Fibroblast of the aortic adventitia (primary cell): Measurements from ENCODE around the gene IGSF9. TPM values are rescaled to one million over a fixed set of nuclear protein-coding genes. Genes with fewer than 3 reads are reported as not detected.

Source experiments
- DNase-seq: peaks from one replicate; pipeline ENCODE4 v3.0.0-alpha.2; 2010; ENCODE audit warnings: low read depth
- H3K4me3 ChIP-seq: 2 replicates; pipeline ENCODE4 v1.5.1; 2011; ENCODE audit warnings: low read depth, mild to moderate bottlenecking, control low read depth, low read length, moderate library complexity
- CTCF ChIP-seq: IDR thresholded peaks from 2 replicates; pipeline ENCODE4 v1.5.1; 2011; ENCODE audit warnings: mild to moderate bottlenecking, low read length, control low read depth, inconsistent platforms; ENCODE audit not compliant: insufficient read depth
- total RNA-seq: library from RNA; depleted of rRNA; stranded (reverse); fragments of >200 nt; gene quantifications from 2 replicates; pipeline ENCODE4 v1.2.3, GENCODE V29; 2012; ENCODE audit warnings: low replicate concordance

Gene IGSF9
- total RNA-seq, 1 donor = not detected

- DNase-seq = no peak
- no peak overlapping the region for H3K4me3 ChIP-seq
- TF ChIP-seq CTCF = no peak
Measured at GRCh38 chr1:159974350-159974965, 29.0 kb upstream of the IGSF9 start.

GRCh38 chr1:159973350-159973940 is 28.0 kb upstream of the IGSF9 start:
- no peak overlapping the region for H3K4me3 ChIP-seq
- no peak for TF ChIP-seq CTCF
- no peak for DNase-seq

GRCh38 chr1:159972443-159973205 is 27.2 kb upstream of the IGSF9 start:
- no peak overlapping the region for H3K4me3 ChIP-seq

GRCh38 chr1:159970932-159971342 is 25.5 kb upstream of the IGSF9 start:
- TF ChIP-seq CTCF = no peak
- no peak for DNase-seq
- no peak overlapping the region for H3K4me3 ChIP-seq

More at GRCh38 chr1:159972443-159973205, 27.2 kb upstream of the IGSF9 start:
- DNase-seq = no peak
- no peak for TF ChIP-seq CTCF

- no peak for DNase-seq
- TF ChIP-seq CTCF = no peak
- H3K4me3 ChIP-seq = no peak overlapping the region
Measured at GRCh38 chr1:159968901-159969300, 23.5 kb upstream of the IGSF9 start.

- TF ChIP-seq CTCF = no peak
- DNase-seq = no peak
- peak overlapping the region; percentile 6 for H3K4me3 ChIP-seq
Measured at GRCh38 chr1:159965263-159965662, 19.9 kb upstream of the IGSF9 start.
